ENCODE data around the gene CTNNA3. TPM values are rescaled to one million over a fixed set of nuclear protein-coding genes. Genes with fewer than 3 reads are reported as not detected.

Gene CTNNA3
- total and polyA plus RNA-seq, 2 donors (not counting 3 experiments of a cell fraction or from before 2014, with no cell fraction given), result not detected

DNA sequence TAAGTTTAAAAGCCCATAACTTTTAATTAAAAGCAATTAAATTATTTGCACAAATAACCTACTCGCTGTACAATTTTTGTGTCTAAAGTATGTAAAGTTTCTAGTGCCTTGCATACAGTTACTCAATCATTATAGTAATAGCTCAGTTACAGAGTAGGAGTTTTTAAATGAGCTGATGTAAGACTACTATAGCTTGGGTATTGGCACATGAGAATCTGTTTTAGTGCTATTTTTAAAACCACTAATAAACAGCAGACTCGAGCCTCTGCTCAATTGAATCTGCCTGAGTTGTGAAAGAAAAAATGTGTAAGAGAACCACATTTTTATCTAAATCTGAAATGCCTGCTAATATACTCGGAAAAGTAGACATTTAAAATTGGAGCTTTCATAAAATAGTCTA is 31.1 kb downstream of the CTNNA3 start:
- Histone ChIP-seq H3K4me2 (ENCODE audit: insufficient read depth, low read length) (no peak overlapping the region), H3K4me1 (ENCODE audit: control insufficient read depth, extremely low read depth, insufficient read depth, low read length) (peaks cover 10% of the 10 kb centered on the region), H3K27me3 (ENCODE audit: control insufficient read depth in 2 of 2, insufficient read depth in 2 of 2, low read length in 2 of 2) (no peaks in the 10 kb centered on the region), H3K9ac (replicated peaks; ENCODE audit: extremely low read depth, insufficient read depth, low read length) (no peak overlapping the region), H3K27ac (ENCODE audit: insufficient read depth, low read depth, low read length) (no peak overlapping the region), H3K9me1 (replicated peaks; ENCODE audit: control insufficient read depth, extremely low read depth, insufficient read depth, low read length) (no peaks in the 10 kb centered on the region), H2AFZ (ENCODE audit: low read depth, low read length) (no peak overlapping the region), H3K4me3 (replicated peaks in 1 of 3; ENCODE audit: insufficient read depth in 1 of 3, low read depth in 1 of 3, low read length in 3 of 3) (no peak overlapping the region), H3K9me3 (replicated peaks; ENCODE audit: control insufficient read depth, insufficient read depth, low read length) (no peaks in the 10 kb centered on the region), H3K36me3 (ENCODE audit: control insufficient read depth in 2 of 2, extremely low read depth in 1 of 2, insufficient read depth in 2 of 2, low read length in 2 of 2) (no peaks in the 10 kb centered on the region), H3K79me2 (ENCODE audit: control insufficient read depth, insufficient read depth, low read length) (no peaks in the 10 kb centered on the region), H4K20me1 (replicated peaks; ENCODE audit: control insufficient read depth, extremely low read depth, insufficient read depth, low read length) (no peaks in the 10 kb centered on the region)
- TF ChIP-seq JUN (IDR thresholded peaks at IDR 0.05; ENCODE audit: borderline replicate concordance, insufficient read depth, insufficient read length, low read depth) (no peak), POLR2A (IDR thresholded peaks at IDR 0.05; ENCODE audit: low read depth, low read length) (no peak), MYC (IDR thresholded peaks at IDR 0.05; ENCODE audit: low read depth, low read length) (no peak)
- POLR2A ChIA-PET, result no interaction called here
- DNase-seq (ENCODE audit: low read depth, low spot score) (no peak), FAIRE-seq (no peak)
- dilution Hi-C loops (cut with MboI; ENCODE audit: extremely low pct_ligation_motif_present, low sequenced_read_pairs), result no loop called here
- BruUV-seq (replicated peaks), result no TSS peak
- CTCF ChIA-PET, result interaction anchor here (3.6 to 9.4 kb wide), 2 partner anchors 32 to 113 kb away, joined by 32 to 197 read pairs; partner anchors contain the start of gene CTNNA3
- intact Hi-C loops (cut with micrococcal nuclease), result loop anchor here (5.0 kb wide), 1 partner anchor 58 kb away; no protein-coding TSS in a partner anchor

DNA sequence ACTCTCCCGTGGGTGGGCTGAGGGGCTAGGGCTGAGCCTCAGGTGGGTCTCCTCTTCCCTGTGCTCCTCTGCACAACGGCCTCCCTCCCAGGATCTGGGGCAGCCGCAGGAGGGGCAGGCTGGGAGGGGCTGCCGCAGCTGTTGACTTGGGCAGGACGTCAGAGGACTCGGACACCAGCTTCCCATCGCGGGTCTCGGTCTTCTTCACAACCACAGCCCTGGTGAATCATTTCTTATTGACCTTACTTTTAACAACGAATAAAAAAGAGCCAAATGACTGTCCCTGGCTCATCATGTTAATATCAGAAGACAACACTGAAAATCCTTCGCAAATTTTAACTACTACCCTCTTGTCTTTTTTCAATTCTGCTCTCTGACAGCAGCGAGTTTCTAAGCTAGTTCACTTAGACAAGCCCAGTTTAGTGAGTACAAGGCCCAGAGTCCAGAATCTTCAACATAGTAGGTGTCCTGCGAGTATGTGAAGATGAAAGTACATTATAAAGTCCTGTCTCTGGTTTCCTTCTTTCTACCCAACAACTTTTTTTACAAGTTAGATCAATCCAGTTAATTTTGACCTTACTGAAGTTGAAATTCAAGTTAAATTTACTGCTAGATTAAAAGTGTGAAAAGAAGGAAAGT is 32.4 kb downstream of the CTNNA3 start:
- Histone ChIP-seq H3K4me1 (ENCODE audit: control insufficient read depth, extremely low read depth, insufficient read depth, low read length) (no peaks in the 10 kb centered on the region), H3K9me1 (replicated peaks; ENCODE audit: control insufficient read depth, extremely low read depth, insufficient read depth, low read length) (no peaks in the 10 kb centered on the region), H3K9me3 (replicated peaks; ENCODE audit: control insufficient read depth, insufficient read depth, low read length) (no peaks in the 10 kb centered on the region), H3K79me2 (ENCODE audit: control insufficient read depth, insufficient read depth, low read length) (no peaks in the 10 kb centered on the region), H3K4me2 (ENCODE audit: insufficient read depth, low read length) (no peak overlapping the region), H3K27me3 (ENCODE audit: control insufficient read depth in 2 of 2, insufficient read depth in 2 of 2, low read length in 2 of 2) (peaks cover 0 to under 1% of the 10 kb centered on the region in 2 experiments), H3K4me3 (replicated peaks in 1 of 3; ENCODE audit: insufficient read depth in 1 of 3, low read depth in 1 of 3, low read length in 3 of 3) (no peak overlapping the region), H4K20me1 (replicated peaks; ENCODE audit: control insufficient read depth, extremely low read depth, insufficient read depth, low read length) (no peaks in the 10 kb centered on the region), H3K9ac (replicated peaks; ENCODE audit: extremely low read depth, insufficient read depth, low read length) (no peak overlapping the region), H3K27ac (ENCODE audit: insufficient read depth, low read depth, low read length) (no peak overlapping the region), H3K36me3 (ENCODE audit: control insufficient read depth in 2 of 2, extremely low read depth in 1 of 2, insufficient read depth in 2 of 2, low read length in 2 of 2) (no peaks in the 10 kb centered on the region), H2AFZ (ENCODE audit: low read depth, low read length) (no peak overlapping the region)
- DNase-seq (ENCODE audit: low read depth, low spot score) (no peak), FAIRE-seq (no peak)
- dilution Hi-C loops (cut with MboI; ENCODE audit: extremely low pct_ligation_motif_present, low sequenced_read_pairs), result no loop called here
- TF ChIP-seq, protein P1, sequence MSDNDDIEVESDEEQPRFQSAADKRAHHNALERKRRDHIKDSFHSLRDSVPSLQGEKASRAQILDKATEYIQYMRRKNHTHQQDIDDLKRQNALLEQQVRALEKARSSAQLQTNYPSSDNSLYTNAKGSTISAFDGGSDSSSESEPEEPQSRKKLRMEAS (IDR thresholded peaks at IDR 0.05; ENCODE audit: insufficient read depth, insufficient read length), result no peak
- no peak for TF ChIP-seq POLR2A (IDR thresholded peaks at IDR 0.05; ENCODE audit: low read depth, low read length)
- no peak for TF ChIP-seq FOS (IDR thresholded peaks at IDR 0.05; ENCODE audit: borderline replicate concordance, insufficient read depth, low read length)
- ChIA-PET CTCF (interaction anchor here (1.5 to 9.4 kb wide), 4 partner anchors 33 to 125 kb away, joined by 4 to 197 read pairs (median 18); partner anchors contain the start of gene CTNNA3), POLR2A (no interaction called here)
- intact Hi-C loops (cut with micrococcal nuclease), result no loop called here
- BruUV-seq (replicated peaks), result no TSS peak
